Nephron progenitor cell (in vitro differentiated cells): ENCODE data around the gene OBI1.
A peak's percentile ranks its signal among the peaks of the same experiment; 100 is the strongest.

Source experiments
- DNase-seq: peaks from one replicate; pipeline ENCODE4 v3.0.0; 2021
- H3K27ac Mint-ChIP-seq: 2 replicates; pipeline ENCODE4 v1.8.0; 2021; ENCODE audit warnings: mild to moderate bottlenecking, moderate library complexity, mixed read lengths
- H3K27me3 Mint-ChIP-seq: 2 replicates; pipeline ENCODE4 v1.8.0; 2021; ENCODE audit warnings: mild to moderate bottlenecking, low read depth, mixed read lengths; ENCODE audit not compliant: poor library complexity
- H3K36me3 Mint-ChIP-seq: 2 replicates; pipeline ENCODE4 v1.8.0; 2021; ENCODE audit warnings: low read depth, mixed read lengths
- H3K4me1 Mint-ChIP-seq: 2 replicates; pipeline ENCODE4 v1.8.0; 2021; ENCODE audit warnings: mixed read lengths
- H3K4me3 Mint-ChIP-seq: 2 replicates; pipeline ENCODE4 v1.8.0; 2021; ENCODE audit warnings: mild to moderate bottlenecking, moderate library complexity, mixed read lengths
- H3K9me3 Mint-ChIP-seq: 2 replicates; pipeline ENCODE4 v1.8.0; 2021; ENCODE audit warnings: mild to moderate bottlenecking, moderate library complexity, mixed read lengths
- TF ChIP-seq, protein P1 (sequence below): fragments of 200-600 bp; sonication (generic); IDR thresholded peaks from 2 replicates; pipeline ENCODE4 v1.5.0; 2021; ENCODE audit warnings: antibody characterized with exemption

Gene OBI1

DNA sequence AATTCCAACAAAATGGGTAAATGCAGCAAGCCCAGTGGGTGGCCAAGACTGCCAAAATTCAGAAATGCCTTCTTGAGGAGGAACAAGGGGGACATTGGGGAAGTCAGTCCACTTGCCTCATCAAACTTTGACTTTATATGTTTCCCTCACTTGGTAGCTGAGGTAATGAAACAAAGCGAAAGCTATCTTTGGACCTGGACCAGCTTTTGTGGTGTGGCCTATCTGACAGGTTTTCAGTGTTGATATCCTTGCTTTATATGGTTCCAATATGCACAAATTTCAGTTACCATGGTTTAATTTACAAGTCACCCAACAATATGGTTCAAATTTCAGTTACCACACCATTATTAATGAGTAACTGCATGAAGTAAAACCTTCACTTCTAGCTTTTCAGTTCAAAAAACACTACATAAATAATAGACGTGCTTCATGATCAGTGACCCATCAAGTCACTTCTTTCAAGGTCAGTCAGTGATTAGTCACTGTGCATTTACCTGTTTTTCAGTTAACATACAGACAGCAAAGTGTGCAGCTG, 38.0 kb downstream of the OBI1 start:
- no peak overlapping the region for H3K4me3 Mint-ChIP-seq
- TF ChIP-seq, protein P1, sequence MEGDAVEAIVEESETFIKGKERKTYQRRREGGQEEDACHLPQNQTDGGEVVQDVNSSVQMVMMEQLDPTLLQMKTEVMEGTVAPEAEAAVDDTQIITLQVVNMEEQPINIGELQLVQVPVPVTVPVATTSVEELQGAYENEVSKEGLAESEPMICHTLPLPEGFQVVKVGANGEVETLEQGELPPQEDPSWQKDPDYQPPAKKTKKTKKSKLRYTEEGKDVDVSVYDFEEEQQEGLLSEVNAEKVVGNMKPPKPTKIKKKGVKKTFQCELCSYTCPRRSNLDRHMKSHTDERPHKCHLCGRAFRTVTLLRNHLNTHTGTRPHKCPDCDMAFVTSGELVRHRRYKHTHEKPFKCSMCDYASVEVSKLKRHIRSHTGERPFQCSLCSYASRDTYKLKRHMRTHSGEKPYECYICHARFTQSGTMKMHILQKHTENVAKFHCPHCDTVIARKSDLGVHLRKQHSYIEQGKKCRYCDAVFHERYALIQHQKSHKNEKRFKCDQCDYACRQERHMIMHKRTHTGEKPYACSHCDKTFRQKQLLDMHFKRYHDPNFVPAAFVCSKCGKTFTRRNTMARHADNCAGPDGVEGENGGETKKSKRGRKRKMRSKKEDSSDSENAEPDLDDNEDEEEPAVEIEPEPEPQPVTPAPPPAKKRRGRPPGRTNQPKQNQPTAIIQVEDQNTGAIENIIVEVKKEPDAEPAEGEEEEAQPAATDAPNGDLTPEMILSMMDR, result no peak
- peaks cover 6% of the 10 kb centered on the region for H3K4me1 Mint-ChIP-seq
- H3K36me3 Mint-ChIP-seq, result peaks cover 42% of the 10 kb centered on the region
- no peak for DNase-seq
- no peaks in the 10 kb centered on the region for H3K27me3 Mint-ChIP-seq
- peak overlapping the region; percentile 75 for H3K27ac Mint-ChIP-seq
- no peaks in the 10 kb centered on the region for H3K9me3 Mint-ChIP-seq

DNA sequence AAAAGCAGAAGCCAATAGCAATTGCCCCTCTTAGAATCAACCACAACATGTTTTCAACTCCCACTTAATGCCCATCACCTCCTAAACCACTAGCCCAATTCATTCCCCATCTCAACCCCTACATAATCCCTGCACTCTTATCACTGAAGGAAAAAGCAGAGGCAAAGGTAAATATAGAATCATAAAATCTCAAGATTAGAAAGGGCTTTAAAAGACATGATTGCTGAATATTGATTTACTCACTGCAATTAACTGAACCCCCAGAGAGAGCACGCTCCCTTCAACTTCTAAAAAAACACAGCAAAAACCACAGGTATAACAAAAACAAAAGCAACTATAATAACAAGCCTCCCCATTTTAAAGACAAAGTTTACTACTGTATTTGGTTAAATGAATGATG, 40.5 kb downstream of the OBI1 start:
- Mint-ChIP-seq H3K36me3 (peaks cover 47% of the 10 kb centered on the region), H3K4me3 (no peak overlapping the region), H3K9me3 (no peaks in the 10 kb centered on the region), H3K4me1 (peaks cover 6% of the 10 kb centered on the region), H3K27me3 (no peaks in the 10 kb centered on the region), H3K27ac (no peak overlapping the region)
- TF ChIP-seq, protein P1, result no peak
- DNase-seq, result no peak

DNA sequence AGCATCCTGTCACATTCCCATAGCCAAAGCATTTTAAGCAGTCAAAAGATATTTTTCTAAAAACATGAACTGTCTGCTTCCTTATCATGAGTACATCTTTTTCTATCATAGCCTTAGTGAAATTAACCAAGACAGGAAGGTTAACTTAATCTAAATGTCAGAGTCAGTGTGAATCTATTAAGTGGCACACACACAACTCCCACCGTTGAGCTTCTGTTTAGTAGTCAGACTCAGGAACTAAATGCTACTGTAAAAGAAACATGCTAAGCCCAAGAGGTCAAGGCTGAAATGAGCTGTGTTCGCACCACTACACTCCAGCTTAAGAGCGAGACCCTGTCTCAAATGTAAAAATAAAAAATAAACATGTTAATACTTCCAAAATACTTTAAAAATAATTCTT, 47.9 kb downstream of the OBI1 start:
- Mint-ChIP-seq H3K4me3 (no peak overlapping the region), H3K36me3 (peaks cover 18% of the 10 kb centered on the region), H3K4me1 (peaks cover 28% of the 10 kb centered on the region), H3K27me3 (peaks cover 72% of the 10 kb centered on the region), H3K9me3 (no peaks in the 10 kb centered on the region), H3K27ac (no peak overlapping the region)
- TF ChIP-seq, protein P1, result no peak
- no peak for DNase-seq

DNA sequence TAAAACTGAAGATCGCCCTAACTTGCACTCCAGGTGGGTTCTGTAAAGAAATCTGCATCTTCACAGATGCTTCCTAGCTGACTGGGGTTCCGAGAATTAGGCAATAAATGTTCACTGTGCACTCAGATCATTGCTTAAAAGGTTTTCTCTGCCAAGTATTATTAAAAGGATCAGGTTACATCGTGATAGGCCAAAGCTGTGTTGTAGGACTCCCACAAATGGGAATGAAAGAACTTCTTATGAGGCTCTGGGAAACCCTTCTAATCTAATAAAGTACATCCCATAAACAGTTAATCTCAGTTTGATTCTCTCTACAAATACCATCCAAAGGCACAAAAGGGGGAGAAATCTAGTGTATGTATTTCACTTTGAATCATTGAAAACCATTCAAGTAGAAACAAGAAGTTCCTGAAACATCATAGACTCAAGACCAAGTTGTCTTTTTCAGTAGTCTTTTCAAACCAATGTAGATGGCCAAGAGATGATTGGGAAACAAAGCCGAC, 48.5 kb downstream of the OBI1 start:
- Mint-ChIP-seq H3K27ac (no peak overlapping the region), H3K9me3 (no peaks in the 10 kb centered on the region), H3K4me1 (peaks cover 28% of the 10 kb centered on the region), H3K27me3 (peaks cover 78% of the 10 kb centered on the region), H3K4me3 (peak overlapping the region; percentile 70), H3K36me3 (peaks cover 12% of the 10 kb centered on the region)
- no peak for DNase-seq
- TF ChIP-seq, protein P1, result no peak

DNA sequence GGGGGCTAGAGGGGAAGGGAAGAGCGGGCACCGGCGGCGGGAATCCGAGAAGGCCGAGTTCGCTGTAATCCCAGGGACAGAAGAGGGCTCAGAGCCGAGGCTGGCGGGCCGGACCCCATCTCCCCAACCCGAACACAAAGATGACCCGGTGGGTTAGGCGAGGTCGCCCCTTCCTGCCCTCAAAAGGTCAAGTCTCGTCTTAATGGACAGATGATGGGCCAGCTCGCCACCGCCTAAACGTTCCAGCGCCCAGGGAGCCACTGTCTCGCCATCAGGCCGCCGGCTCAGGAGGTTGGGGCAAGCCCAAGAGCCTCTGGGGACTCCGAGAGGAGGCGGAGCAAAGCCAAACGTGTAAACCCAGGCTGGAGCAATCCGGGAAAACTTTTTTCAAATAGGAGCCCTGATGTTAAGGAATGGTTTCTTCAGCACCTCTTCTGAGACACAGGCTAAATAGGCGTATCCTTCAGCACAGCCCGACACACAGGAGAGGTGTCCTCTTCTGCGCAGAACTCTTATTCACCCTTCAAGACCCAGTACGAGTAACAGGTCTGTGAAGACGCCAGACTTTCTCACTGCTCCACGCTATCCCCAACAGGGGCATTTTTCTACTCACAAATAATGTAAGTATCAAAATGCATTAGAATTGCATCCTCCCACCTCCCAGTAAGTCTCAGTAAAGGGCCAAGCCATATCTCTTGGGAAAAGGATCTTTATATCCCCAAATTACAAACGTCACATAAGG, 49.3 kb downstream of the OBI1 start:
- peaks cover 86% of the 10 kb centered on the region for H3K27me3 Mint-ChIP-seq
- TF ChIP-seq, protein P1, result no peak
- DNase-seq, result no peak
- peaks cover 5% of the 10 kb centered on the region for H3K36me3 Mint-ChIP-seq
- H3K27ac Mint-ChIP-seq, result no peak overlapping the region
- no peaks in the 10 kb centered on the region for H3K9me3 Mint-ChIP-seq
- H3K4me3 Mint-ChIP-seq, result peak overlapping the region; percentile 70
- H3K4me1 Mint-ChIP-seq, result peaks cover 28% of the 10 kb centered on the region
